ENCODE data around the gene NRXN3. TPM values are rescaled to one million over a fixed set of nuclear protein-coding genes. Genes with fewer than 3 reads are reported as not detected.

NRXN3 gene
- total and polyA plus RNA-seq, 2 experiments from 2014 or later, result 0.08 to 0.11 TPM

DNA sequence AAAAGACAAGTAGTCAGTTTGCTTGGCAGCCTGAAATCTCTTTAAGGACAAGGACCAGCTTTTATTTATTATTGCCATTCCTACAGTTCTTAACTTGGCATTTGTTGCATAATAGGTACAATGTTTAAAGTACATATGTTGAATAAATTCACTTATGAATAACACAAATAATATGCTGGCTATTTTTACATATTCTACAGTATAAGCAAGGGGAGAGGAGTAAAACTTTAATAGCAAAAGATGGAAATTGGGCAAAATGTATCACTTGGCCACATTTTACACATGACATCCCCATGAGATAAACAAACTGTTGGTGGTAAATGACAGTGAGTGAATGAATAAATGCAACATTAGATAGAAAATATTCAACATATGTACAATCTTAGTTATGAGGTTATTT, 1708.1 kb downstream of the NRXN3 start:
- Histone ChIP-seq H3K9ac (no peak overlapping the region), H3K27me3 (replicated peaks; ENCODE audit: insufficient read depth) (no peaks in the 10 kb centered on the region), H3K27ac (no peak overlapping the region), H3K4me3 (no peak overlapping the region), H3F3A (ENCODE audit: insufficient read depth) (no peaks in the 10 kb centered on the region), H3K79me2 (ENCODE audit: insufficient read depth) (no peaks in the 10 kb centered on the region), H4K20me1 (ENCODE audit: insufficient read depth) (no peaks in the 10 kb centered on the region), H3K36me3 (ENCODE audit: low read depth) (no peaks in the 10 kb centered on the region), H3K4me2 (ENCODE audit: unreplicated experiment) (no peak overlapping the region), H3K9me3 (ENCODE audit: low read depth) (no peaks in the 10 kb centered on the region), H3K4me1 (ENCODE audit: insufficient read depth) (no peaks in the 10 kb centered on the region), H3K9me2 (ENCODE audit: insufficient read depth) (no peaks in the 10 kb centered on the region), H2AFZ (no peak overlapping the region)
- TF ChIP-seq EZH2phosphoT487 (IDR thresholded peaks at IDR 0.05; ENCODE audit: insufficient read depth, low read depth), result no peak
- TF ChIP-seq EZH2 (IDR thresholded peaks at IDR 0.05; ENCODE audit: insufficient read depth, poor library complexity, severe bottlenecking), result no peak
- DNase-seq, result no peak
- in situ Hi-C loops (cut with MboI), result no loop called here

DNA sequence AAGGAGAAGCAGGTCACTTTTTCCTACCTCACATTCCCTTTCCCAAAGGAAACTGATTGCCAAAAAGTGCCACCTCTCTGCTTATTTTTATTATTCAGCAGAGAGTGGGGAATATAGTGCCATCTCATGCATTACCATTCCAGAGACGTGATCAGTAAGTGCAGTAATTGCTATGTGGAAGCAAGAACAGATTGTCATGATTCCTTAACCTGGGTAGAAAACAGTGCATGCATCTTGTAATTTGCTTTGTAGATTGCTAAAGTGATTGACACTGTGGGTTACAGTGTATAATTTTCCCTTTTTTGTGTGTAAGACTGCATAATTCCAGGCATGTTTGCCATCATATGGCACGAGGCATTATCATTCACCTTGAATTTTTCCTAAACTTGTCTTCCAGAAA, 1708.6 kb downstream of the NRXN3 start:
- TF ChIP-seq EZH2phosphoT487 (IDR thresholded peaks at IDR 0.05; ENCODE audit: insufficient read depth, low read depth) (no peak), EZH2 (IDR thresholded peaks at IDR 0.05; ENCODE audit: insufficient read depth, poor library complexity, severe bottlenecking) (no peak)
- Histone ChIP-seq H3K9ac (no peak overlapping the region), H3K79me2 (ENCODE audit: insufficient read depth) (no peaks in the 10 kb centered on the region), H3K36me3 (ENCODE audit: low read depth) (no peaks in the 10 kb centered on the region), H3K4me3 (no peak overlapping the region), H4K20me1 (ENCODE audit: insufficient read depth) (no peaks in the 10 kb centered on the region), H3K9me2 (ENCODE audit: insufficient read depth) (no peaks in the 10 kb centered on the region), H3K4me2 (ENCODE audit: unreplicated experiment) (no peak overlapping the region), H3F3A (ENCODE audit: insufficient read depth) (no peaks in the 10 kb centered on the region), H3K4me1 (ENCODE audit: insufficient read depth) (no peaks in the 10 kb centered on the region), H3K27me3 (replicated peaks; ENCODE audit: insufficient read depth) (no peaks in the 10 kb centered on the region), H3K27ac (no peak overlapping the region), H2AFZ (no peak overlapping the region), H3K9me3 (ENCODE audit: low read depth) (no peaks in the 10 kb centered on the region)
- in situ Hi-C loops (cut with MboI), result no loop called here
- no peak for DNase-seq
- 16 to 22% methylated on average over 2 of the region's 2 CpGs for WGBS, 2 experiments (ENCODE audit: low coverage in 1 of 2, low lambda C conversion rate in 2 of 2, missing lambda C conversion rate in 2 of 2)

- Histone ChIP-seq H3K9ac (no peak overlapping the region), H3K27ac (no peak overlapping the region), H3F3A (ENCODE audit: insufficient read depth) (no peaks in the 10 kb centered on the region), H3K36me3 (ENCODE audit: low read depth) (no peaks in the 10 kb centered on the region), H3K4me2 (ENCODE audit: unreplicated experiment) (no peak overlapping the region), H4K20me1 (ENCODE audit: insufficient read depth) (no peaks in the 10 kb centered on the region), H3K9me2 (ENCODE audit: insufficient read depth) (no peaks in the 10 kb centered on the region), H3K79me2 (ENCODE audit: insufficient read depth) (no peaks in the 10 kb centered on the region), H3K4me1 (ENCODE audit: insufficient read depth) (no peaks in the 10 kb centered on the region), H2AFZ (no peak overlapping the region), H3K4me3 (no peak overlapping the region), H3K9me3 (ENCODE audit: low read depth) (no peaks in the 10 kb centered on the region), H3K27me3 (replicated peaks; ENCODE audit: insufficient read depth) (no peaks in the 10 kb centered on the region)
- in situ Hi-C loops (cut with MboI), result no loop called here
- 1 to 3% methylated on average over 4 of the region's 4 CpGs for WGBS, 2 experiments (ENCODE audit: low coverage in 1 of 2, low lambda C conversion rate in 2 of 2, missing lambda C conversion rate in 2 of 2)
- no peak for DNase-seq
- no peak for TF ChIP-seq EZH2phosphoT487 (IDR thresholded peaks at IDR 0.05; ENCODE audit: insufficient read depth, low read depth)
Observed at GRCh38 chr14:79881299-79881698, 1711.1 kb downstream of the NRXN3 start.

DNA sequence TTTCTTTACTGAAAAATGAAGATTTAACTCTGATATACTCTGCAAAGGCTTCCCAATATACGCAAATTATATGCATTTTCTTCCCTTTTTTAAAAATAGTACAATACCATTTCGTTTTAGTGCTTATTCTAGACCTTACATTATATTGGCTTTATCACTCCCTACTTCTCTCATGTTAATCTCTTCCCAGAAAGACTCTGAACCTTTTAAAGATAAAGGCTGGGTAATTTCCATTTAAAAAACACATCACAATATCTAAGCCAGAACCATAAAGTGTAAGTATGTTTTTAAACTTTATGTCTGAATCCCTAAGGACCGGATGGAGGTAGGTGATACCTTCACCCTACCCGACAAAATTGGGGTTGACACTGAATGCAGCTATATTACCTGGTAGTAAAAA, 1720.4 kb downstream of the NRXN3 start:
- in situ Hi-C loops (cut with MboI), result no loop called here
- no peaks in the 10 kb centered on the region for H3K9me3 ChIP-seq (ENCODE audit: low read depth)
- H3K4me3 ChIP-seq, result no peak overlapping the region
- no peak overlapping the region for H3K27ac ChIP-seq
- H3K4me2 ChIP-seq (ENCODE audit: unreplicated experiment), result no peak overlapping the region
- no peaks in the 10 kb centered on the region for H3K27me3 ChIP-seq (replicated peaks; ENCODE audit: insufficient read depth)
- H3K79me2 ChIP-seq (ENCODE audit: insufficient read depth), result no peaks in the 10 kb centered on the region
- H3K9ac ChIP-seq, result no peak overlapping the region
- H3K36me3 ChIP-seq (ENCODE audit: low read depth), result no peaks in the 10 kb centered on the region
- DNase-seq, result no peak
- H3K9me2 ChIP-seq (ENCODE audit: insufficient read depth), result no peaks in the 10 kb centered on the region
- no peaks in the 10 kb centered on the region for H4K20me1 ChIP-seq (ENCODE audit: insufficient read depth)
- TF ChIP-seq EZH2phosphoT487 (IDR thresholded peaks at IDR 0.05; ENCODE audit: insufficient read depth, low read depth) (no peak), EZH2 (IDR thresholded peaks at IDR 0.05; ENCODE audit: insufficient read depth, poor library complexity, severe bottlenecking) (no peak)
- no peak overlapping the region for H2AFZ ChIP-seq
- no peaks in the 10 kb centered on the region for H3F3A ChIP-seq (ENCODE audit: insufficient read depth)
- H3K4me1 ChIP-seq (ENCODE audit: insufficient read depth), result no peaks in the 10 kb centered on the region
- 39 to 49% methylated on average over 4 of the region's 4 CpGs for WGBS, 2 experiments (ENCODE audit: low coverage in 1 of 2, low lambda C conversion rate in 2 of 2, missing lambda C conversion rate in 2 of 2)

- 14 to 16% methylated on average over 1 of the region's 1 CpG for WGBS, 2 experiments (ENCODE audit: low coverage in 1 of 2, low lambda C conversion rate in 2 of 2, missing lambda C conversion rate in 2 of 2)
- in situ Hi-C loops (cut with MboI), result no loop called here
- Histone ChIP-seq H3K27me3 (replicated peaks; ENCODE audit: insufficient read depth) (no peaks in the 10 kb centered on the region), H3F3A (ENCODE audit: insufficient read depth) (no peaks in the 10 kb centered on the region), H3K9me2 (ENCODE audit: insufficient read depth) (no peaks in the 10 kb centered on the region), H4K20me1 (ENCODE audit: insufficient read depth) (no peaks in the 10 kb centered on the region), H3K36me3 (ENCODE audit: low read depth) (no peaks in the 10 kb centered on the region), H3K9ac (no peak overlapping the region), H3K27ac (no peak overlapping the region), H3K4me1 (ENCODE audit: insufficient read depth) (no peaks in the 10 kb centered on the region), H3K79me2 (ENCODE audit: insufficient read depth) (no peaks in the 10 kb centered on the region), H3K4me3 (no peak overlapping the region), H2AFZ (no peak overlapping the region), H3K4me2 (ENCODE audit: unreplicated experiment) (no peak overlapping the region), H3K9me3 (ENCODE audit: low read depth) (no peaks in the 10 kb centered on the region)
- no peak for DNase-seq
- TF ChIP-seq EZH2 (IDR thresholded peaks at IDR 0.05; ENCODE audit: insufficient read depth, poor library complexity, severe bottlenecking) (no peak), EZH2phosphoT487 (IDR thresholded peaks at IDR 0.05; ENCODE audit: insufficient read depth, low read depth) (no peak)
Observed at GRCh38 chr14:79896009-79896408, 1725.8 kb downstream of the NRXN3 start.
